Nephron (organoid): ENCODE data around the gene WWOX.
A peak's percentile ranks its signal among the peaks of the same experiment; 100 is the strongest.

Experiments used
- H3K27ac Mint-ChIP-seq, 3 experiments: 2 replicates each; pipeline ENCODE4 v1.8.0; 2020; ENCODE audit warnings: mixed read lengths in 3 of 3, mild to moderate bottlenecking in 2 of 3, moderate library complexity in 1 of 3
- H3K27me3 Mint-ChIP-seq: 2 replicates; pipeline ENCODE4 v1.8.0; 2021; ENCODE audit warnings: low read depth, mild to moderate bottlenecking, moderate library complexity, mixed read lengths
- H3K36me3 Mint-ChIP-seq: 2 replicates; pipeline ENCODE4 v1.8.0; 2020; ENCODE audit warnings: low read depth, mixed read lengths
- H3K4me1 Mint-ChIP-seq: 2 replicates; pipeline ENCODE4 v1.8.0; 2020; ENCODE audit warnings: mixed read lengths
- H3K4me3 Mint-ChIP-seq, 3 experiments: 2 replicates each; pipeline ENCODE4 v1.8.0; 2020; ENCODE audit warnings: mild to moderate bottlenecking in 3 of 3, mixed read lengths in 3 of 3, moderate library complexity in 2 of 3
- H3K9me3 Mint-ChIP-seq: 2 replicates; pipeline ENCODE4 v1.8.0; 2020; ENCODE audit warnings: mixed read lengths
- CTCF ChIP-seq, 3 experiments: fragments of 200-600 bp; sonication (generic); IDR thresholded peaks; one replicate each; pipeline ENCODE4 v1.5.0; 2021; ENCODE audit warnings: antibody characterized with exemption in 3 of 3; ENCODE audit not compliant: unreplicated experiment in 3 of 3

Gene WWOX

GRCh38 chr16:79001156-79001967, 901.9 kb downstream of the WWOX start:
- Mint-ChIP-seq H3K27me3 (peaks cover 15% of the 10 kb centered on the region), H3K4me3 (no peak overlapping the region), H3K9me3 (no peaks in the 10 kb centered on the region), H3K27ac (peak overlapping the region; percentile 6 to 16 (median 12)), H3K4me1 (peaks cover 31% of the 10 kb centered on the region), H3K36me3 (no peaks in the 10 kb centered on the region)
- no peak for TF ChIP-seq CTCF (IDR thresholded peaks at IDR 0.05; ENCODE audit: unreplicated experiment in 3 of 3)

- Mint-ChIP-seq H3K4me3 (no peak overlapping the region), H3K27ac (no peak overlapping the region), H3K36me3 (no peaks in the 10 kb centered on the region), H3K4me1 (peaks cover 21% of the 10 kb centered on the region), H3K9me3 (no peaks in the 10 kb centered on the region), H3K27me3 (peaks cover 12% of the 10 kb centered on the region)
- TF ChIP-seq CTCF (IDR thresholded peaks at IDR 0.05; ENCODE audit: unreplicated experiment in 3 of 3): no peak
Observed at GRCh38 chr16:79003026-79003609, 903.7 kb downstream of the WWOX start.

GRCh38 chr16:79004309-79004708, 904.9 kb downstream of the WWOX start:
- Mint-ChIP-seq H3K4me3 (no peak overlapping the region), H3K9me3 (no peaks in the 10 kb centered on the region), H3K4me1 (peaks cover 21% of the 10 kb centered on the region), H3K27me3 (peaks cover 12% of the 10 kb centered on the region), H3K27ac (no peak overlapping the region), H3K36me3 (no peaks in the 10 kb centered on the region)
- no peak for TF ChIP-seq CTCF (IDR thresholded peaks at IDR 0.05; ENCODE audit: unreplicated experiment in 3 of 3)

- no peak for TF ChIP-seq CTCF (IDR thresholded peaks at IDR 0.05; ENCODE audit: unreplicated experiment in 3 of 3)
- H3K36me3 Mint-ChIP-seq: no peaks in the 10 kb centered on the region
- H3K27me3 Mint-ChIP-seq: peaks cover 12% of the 10 kb centered on the region
- H3K9me3 Mint-ChIP-seq: no peaks in the 10 kb centered on the region
- H3K4me3 Mint-ChIP-seq: no peak overlapping the region
- H3K27ac Mint-ChIP-seq: no peak overlapping the region
- H3K4me1 Mint-ChIP-seq: peaks cover 21% of the 10 kb centered on the region
Observed at GRCh38 chr16:79005096-79005495, 905.6 kb downstream of the WWOX start.

- no peak for TF ChIP-seq CTCF (IDR thresholded peaks at IDR 0.05; ENCODE audit: unreplicated experiment in 3 of 3)
- Mint-ChIP-seq H3K4me3 (no peak overlapping the region), H3K9me3 (no peaks in the 10 kb centered on the region), H3K4me1 (peaks cover 14% of the 10 kb centered on the region), H3K27me3 (peaks cover 12% of the 10 kb centered on the region), H3K36me3 (no peaks in the 10 kb centered on the region), H3K27ac (no peak overlapping the region)
Observed at GRCh38 chr16:79006206-79006605, 906.8 kb downstream of the WWOX start.

- Mint-ChIP-seq H3K4me1 (peaks cover 9% of the 10 kb centered on the region), H3K27me3 (peaks cover 12% of the 10 kb centered on the region), H3K9me3 (no peaks in the 10 kb centered on the region), H3K27ac (no peak overlapping the region), H3K4me3 (no peak overlapping the region), H3K36me3 (no peaks in the 10 kb centered on the region)
- no peak for TF ChIP-seq CTCF (IDR thresholded peaks at IDR 0.05; ENCODE audit: unreplicated experiment in 3 of 3)
Observed at GRCh38 chr16:79006765-79007164, 907.3 kb downstream of the WWOX start.
